ENCODE data around the gene RAD52. TPM values are rescaled to one million over a fixed set of nuclear protein-coding genes. Genes with fewer than 3 reads are reported as not detected.
"Not testable (repeated sequence)": the region's sequence is repeated elsewhere in the genome, so short reads cannot be mapped to it uniquely, and the experiment has no call there.

The RAD52 gene
- total RNA-seq, 1 experiment from 2014 or later = 22.2 TPM

- H3K36me3 Mint-ChIP-seq (ENCODE audit: insufficient read depth, unreplicated experiment) = peaks cover 11% of the 10 kb centered on the region
- CTCF ChIA-PET = interaction anchor here (0.6 kb wide), 1 partner anchor 206 kb away, joined by 5 read pairs; no protein-coding TSS in a partner anchor
- no TSS peak for BruUV-seq (replicated peaks)
- no peak for TF ChIP-seq CTCF (IDR thresholded peaks at IDR 0.05; ENCODE audit: unreplicated experiment)
- H3K27me3 Mint-ChIP-seq (ENCODE audit: unreplicated experiment) = no peaks in the 10 kb centered on the region
- no peaks in the 10 kb centered on the region for H3K4me1 Mint-ChIP-seq (ENCODE audit: low read depth, unreplicated experiment)
- H3K4me3 Mint-ChIP-seq (ENCODE audit: low read depth, unreplicated experiment) = no peak overlapping the region
- no peak for DNase-seq
- H3K27ac Mint-ChIP-seq (ENCODE audit: unreplicated experiment) = no peak overlapping the region
- H3K9me3 Mint-ChIP-seq (ENCODE audit: low read depth, unreplicated experiment) = no peaks in the 10 kb centered on the region
- intact Hi-C loops (cut with micrococcal nuclease; ENCODE audit: unreplicated experiment) = no loop called here
Measured at GRCh38 chr12:938810-939209, 10.7 kb downstream of the RAD52 start.

GRCh38 chr12:936377-937345 lies 12.8 kb downstream of the RAD52 start:
- BruUV-seq (replicated peaks) = no TSS peak
- DNase-seq = no peak
- Mint-ChIP-seq H3K9me3 (ENCODE audit: low read depth, unreplicated experiment) (no peaks in the 10 kb centered on the region), H3K4me1 (ENCODE audit: low read depth, unreplicated experiment) (no peaks in the 10 kb centered on the region), H3K27ac (ENCODE audit: unreplicated experiment) (no peak overlapping the region), H3K27me3 (ENCODE audit: unreplicated experiment) (no peaks in the 10 kb centered on the region), H3K4me3 (ENCODE audit: low read depth, unreplicated experiment) (no peak overlapping the region), H3K36me3 (ENCODE audit: insufficient read depth, unreplicated experiment) (peaks cover 13% of the 10 kb centered on the region)
- TF ChIP-seq CTCF (IDR thresholded peaks at IDR 0.05; ENCODE audit: unreplicated experiment) = no peak
- CTCF ChIA-PET = interaction anchor here (1.4 kb wide), 1 partner anchor 13 kb away, joined by 5 read pairs; the partner anchor contains the start of gene RAD52
- intact Hi-C loops (cut with micrococcal nuclease; ENCODE audit: unreplicated experiment) = no loop called here

- H3K4me3 Mint-ChIP-seq (ENCODE audit: low read depth, unreplicated experiment); CTCF ChIA-PET; H3K4me1 Mint-ChIP-seq (ENCODE audit: low read depth, unreplicated experiment); H3K9me3 Mint-ChIP-seq (ENCODE audit: low read depth, unreplicated experiment); DNase-seq; H3K27me3 Mint-ChIP-seq (ENCODE audit: unreplicated experiment); BruUV-seq (replicated peaks); intact Hi-C loops (cut with micrococcal nuclease; ENCODE audit: unreplicated experiment); H3K27ac Mint-ChIP-seq (ENCODE audit: unreplicated experiment): not testable (repeated sequence)
- peaks cover 21% of the 10 kb centered on the region for H3K36me3 Mint-ChIP-seq (ENCODE audit: insufficient read depth, unreplicated experiment)
Measured at GRCh38 chr12:935891-936290, 13.6 kb downstream of the RAD52 start.

GRCh38 chr12:931591-931990 lies 17.9 kb downstream of the RAD52 start:
- Mint-ChIP-seq H3K27me3 (ENCODE audit: unreplicated experiment) (no peaks in the 10 kb centered on the region), H3K9me3 (ENCODE audit: low read depth, unreplicated experiment) (no peaks in the 10 kb centered on the region), H3K4me3 (ENCODE audit: low read depth, unreplicated experiment) (no peak overlapping the region), H3K27ac (ENCODE audit: unreplicated experiment) (no peak overlapping the region), H3K4me1 (ENCODE audit: low read depth, unreplicated experiment) (no peaks in the 10 kb centered on the region), H3K36me3 (ENCODE audit: insufficient read depth, unreplicated experiment) (peaks cover 39% of the 10 kb centered on the region)
- BruUV-seq (replicated peaks) = no TSS peak
- CTCF ChIA-PET = no interaction called here
- intact Hi-C loops (cut with micrococcal nuclease; ENCODE audit: unreplicated experiment) = no loop called here
- no peak for DNase-seq
- TF ChIP-seq CTCF (IDR thresholded peaks at IDR 0.05; ENCODE audit: unreplicated experiment) = no peak

- Mint-ChIP-seq H3K4me1 (ENCODE audit: low read depth, unreplicated experiment) (no peaks in the 10 kb centered on the region), H3K27me3 (ENCODE audit: unreplicated experiment) (no peaks in the 10 kb centered on the region), H3K27ac (ENCODE audit: unreplicated experiment) (no peak overlapping the region), H3K4me3 (ENCODE audit: low read depth, unreplicated experiment) (no peak overlapping the region), H3K9me3 (ENCODE audit: low read depth, unreplicated experiment) (no peaks in the 10 kb centered on the region), H3K36me3 (ENCODE audit: insufficient read depth, unreplicated experiment) (peaks cover 44% of the 10 kb centered on the region)
- CTCF ChIA-PET = interaction anchor here (0.7 kb wide), 1 partner anchor 47 kb away, joined by 3 read pairs; no protein-coding TSS in a partner anchor
- no peak for TF ChIP-seq CTCF (IDR thresholded peaks at IDR 0.05; ENCODE audit: unreplicated experiment)
- no TSS peak for BruUV-seq (replicated peaks)
- intact Hi-C loops (cut with micrococcal nuclease; ENCODE audit: unreplicated experiment) = no loop called here
- DNase-seq = no peak
Measured at GRCh38 chr12:931060-931459, 18.4 kb downstream of the RAD52 start.

All from Calu3 (cell line).